Muscle of leg (tissue), 11 donors: ENCODE data around the gene SHISA9. TPM values are rescaled to one million over a fixed set of nuclear protein-coding genes. Genes with fewer than 3 reads are reported as not detected.

Experiments
- DNase-seq: peaks from one replicate; pipeline ENCODE4 v3.0.0; 2013
- H3K27ac ChIP-seq: one replicate; pipeline ENCODE4 v1.5.1; 2013; ENCODE audit warnings: mild to moderate bottlenecking, low read length, control low read depth
- H3K27me3 ChIP-seq: one replicate; pipeline ENCODE4 v1.6.1; 2013; ENCODE audit warnings: low read length; ENCODE audit not compliant: control insufficient read depth, insufficient read depth
- H3K36me3 ChIP-seq: one replicate; pipeline ENCODE4 v1.6.1; 2013; ENCODE audit warnings: low read length; ENCODE audit not compliant: control insufficient read depth, insufficient read depth
- H3K4me1 ChIP-seq: one replicate; pipeline ENCODE4 v1.6.1; 2013; ENCODE audit warnings: low read length; ENCODE audit not compliant: control insufficient read depth, insufficient read depth
- H3K4me3 ChIP-seq: one replicate; pipeline ENCODE4 v1.5.1; 2013; ENCODE audit warnings: low read length, control low read depth
- H3K9me3 ChIP-seq: replicated peaks from 2 replicates; pipeline ENCODE4 v1.6.1; 2013; ENCODE audit warnings: low read depth, low read length; ENCODE audit not compliant: control insufficient read depth
- WGBS: methylation state at CpG from one replicate; pipeline ENCODE4 v1.1.5; 2013; ENCODE audit warnings: missing lambda C conversion rate; ENCODE audit not compliant: insufficient coverage; 5-methylcytosine and 5-hydroxymethylcytosine counted together
- polyA plus RNA-seq, 8 donors: library from polyadenylated mRNA; unstranded; fragments of 120-200 nt; gene quantifications; one replicate each; pipeline versions ENCODE4 v1.2.1 to v1.2.3, GENCODE V29; 2013; ENCODE audit warnings: inconsistent platforms in 1 of 8, low replicate concordance in 1 of 8; ENCODE audit not compliant: insufficient read length in 8 of 8, insufficient read depth in 1 of 8
- total RNA-seq: library from RNA; stranded (reverse); fragments of 120-200 nt; gene quantifications from one replicate; pipeline ENCODE4 v1.2.4, GENCODE V29; 2013

The SHISA9 gene
- total and polyA plus RNA-seq, 9 donors = 0.04 to 0.31 (median 0.14) TPM

DNA sequence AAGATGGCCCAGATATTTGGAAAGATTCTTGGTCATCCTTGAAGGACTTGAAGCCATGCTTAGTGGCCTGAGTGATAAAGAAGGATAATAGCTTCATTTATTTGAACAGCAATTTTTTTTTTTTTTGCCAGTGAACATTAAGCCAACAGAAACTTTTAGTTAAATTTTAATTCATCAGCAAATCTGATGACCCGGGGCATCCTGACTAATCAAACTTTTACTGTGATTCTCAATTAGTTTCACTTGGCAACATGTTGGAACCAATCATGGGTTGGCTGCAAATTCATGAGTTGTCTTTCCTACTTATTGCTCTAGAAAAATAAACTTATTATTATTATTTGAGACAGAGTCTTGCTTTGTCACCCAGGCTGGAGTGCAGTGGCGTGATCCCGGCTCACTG, 74.4 kb downstream of the SHISA9 start:
- Histone ChIP-seq H3K27me3 (no peaks in the 10 kb centered on the region), H3K4me3 (no peak overlapping the region), H3K9me3 (no peaks in the 10 kb centered on the region), H3K27ac (no peak overlapping the region), H3K4me1 (no peaks in the 10 kb centered on the region), H3K36me3 (no peaks in the 10 kb centered on the region)
- no peak for DNase-seq
- 71% methylated on average over 2 of the region's 3 CpGs for WGBS

DNA sequence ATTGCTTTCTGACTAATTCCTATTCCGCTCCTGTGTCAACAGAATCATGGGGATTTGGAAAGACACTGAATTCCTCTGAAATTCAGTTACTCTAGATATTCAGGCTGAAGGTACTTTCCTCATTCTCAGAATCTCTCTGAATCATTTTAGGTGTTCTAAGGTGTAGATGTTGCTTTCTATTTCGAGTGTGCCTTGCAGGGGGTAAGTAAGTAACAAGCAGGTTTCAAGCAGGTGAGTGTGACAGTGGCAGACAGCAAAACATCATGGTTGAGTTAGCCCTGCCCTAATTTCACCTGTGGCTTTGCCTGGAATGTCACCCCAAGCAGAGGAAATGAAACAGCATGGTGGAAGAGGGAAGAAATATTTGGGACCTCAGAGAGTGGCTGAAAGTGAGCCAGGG, 75.1 kb downstream of the SHISA9 start:
- Histone ChIP-seq H3K4me1 (no peaks in the 10 kb centered on the region), H3K9me3 (peaks cover 2% of the 10 kb centered on the region), H3K27ac (no peak overlapping the region), H3K27me3 (no peaks in the 10 kb centered on the region), H3K36me3 (no peaks in the 10 kb centered on the region), H3K4me3 (no peak overlapping the region)
- WGBS = 0% methylated on average over 1 of the region's 2 CpGs
- DNase-seq = no peak

DNA sequence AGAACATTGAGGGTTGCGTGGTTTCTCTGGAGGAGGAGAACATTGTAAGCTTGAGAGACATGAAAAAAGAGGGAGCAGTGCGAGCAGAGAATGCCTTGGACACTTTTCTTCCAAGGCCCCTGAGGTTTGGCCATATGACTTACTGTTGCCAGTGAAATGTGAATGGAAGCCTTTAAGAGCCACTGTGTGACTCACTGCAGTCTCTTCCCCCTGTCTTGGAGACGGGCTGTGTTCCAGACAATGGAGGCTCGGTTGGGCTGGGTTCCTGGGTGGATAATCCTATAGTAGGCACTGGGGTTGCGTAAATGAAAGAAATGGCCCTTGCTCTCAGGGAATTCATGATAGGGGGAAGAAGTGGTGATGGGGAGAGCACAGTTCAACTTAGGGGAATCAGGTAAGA, 75.5 kb downstream of the SHISA9 start:
- Histone ChIP-seq H3K9me3 (peaks cover 2% of the 10 kb centered on the region), H3K4me3 (no peak overlapping the region), H3K36me3 (no peaks in the 10 kb centered on the region), H3K27me3 (no peaks in the 10 kb centered on the region), H3K4me1 (no peaks in the 10 kb centered on the region), H3K27ac (no peak overlapping the region)
- DNase-seq = no peak
- 70% methylated on average over 5 of the region's 5 CpGs for WGBS

DNA sequence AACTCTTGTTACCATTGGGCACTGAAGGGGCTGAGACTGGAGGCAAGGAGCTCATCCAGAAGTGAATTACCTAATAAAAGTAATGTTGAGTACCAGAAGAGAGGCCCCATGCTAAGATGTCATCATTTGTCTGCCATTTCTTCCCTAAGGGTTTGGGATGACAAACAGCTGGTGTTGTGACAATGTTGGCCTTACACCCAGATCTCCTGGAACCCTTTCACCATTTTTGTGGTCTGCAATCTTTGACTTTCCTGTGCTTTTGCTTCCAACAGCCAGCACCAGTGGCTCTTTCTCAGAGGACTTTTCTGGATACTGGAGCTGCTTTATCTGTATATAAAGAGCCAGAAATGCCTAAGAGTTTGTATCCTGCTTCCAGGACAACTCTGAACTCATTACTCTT, 84.1 kb downstream of the SHISA9 start:
- no peak overlapping the region for H3K27ac ChIP-seq
- no peak for DNase-seq
- H3K36me3 ChIP-seq = no peaks in the 10 kb centered on the region
- H3K4me1 ChIP-seq = no peaks in the 10 kb centered on the region
- no peaks in the 10 kb centered on the region for H3K27me3 ChIP-seq
- H3K9me3 ChIP-seq = peaks cover 2% of the 10 kb centered on the region
- H3K4me3 ChIP-seq = no peak overlapping the region

DNA sequence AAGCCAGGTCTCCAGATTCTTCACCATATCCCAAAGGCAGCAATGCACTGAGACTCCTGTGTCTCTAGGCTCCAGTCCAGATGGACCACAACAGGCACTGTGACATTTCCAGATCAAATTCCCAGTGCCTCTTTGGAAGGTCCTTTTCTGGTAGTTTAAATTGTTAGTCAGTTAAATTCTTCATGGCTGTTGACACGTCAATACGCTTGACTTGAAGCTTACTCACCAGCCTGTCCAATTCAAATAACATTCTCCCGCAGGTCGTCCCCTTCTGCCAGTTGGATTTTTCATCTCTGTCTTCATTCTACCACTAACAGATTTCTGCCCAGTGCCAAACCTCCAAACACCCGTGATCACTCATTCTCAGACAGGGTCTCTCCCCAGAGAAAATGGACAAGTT, 86.7 kb downstream of the SHISA9 start:
- WGBS = 95% methylated on average over 4 of the region's 5 CpGs
- Histone ChIP-seq H3K9me3 (no peaks in the 10 kb centered on the region), H3K4me3 (no peak overlapping the region), H3K27ac (no peak overlapping the region), H3K36me3 (no peaks in the 10 kb centered on the region), H3K27me3 (no peaks in the 10 kb centered on the region), H3K4me1 (no peaks in the 10 kb centered on the region)
- no peak for DNase-seq

DNA sequence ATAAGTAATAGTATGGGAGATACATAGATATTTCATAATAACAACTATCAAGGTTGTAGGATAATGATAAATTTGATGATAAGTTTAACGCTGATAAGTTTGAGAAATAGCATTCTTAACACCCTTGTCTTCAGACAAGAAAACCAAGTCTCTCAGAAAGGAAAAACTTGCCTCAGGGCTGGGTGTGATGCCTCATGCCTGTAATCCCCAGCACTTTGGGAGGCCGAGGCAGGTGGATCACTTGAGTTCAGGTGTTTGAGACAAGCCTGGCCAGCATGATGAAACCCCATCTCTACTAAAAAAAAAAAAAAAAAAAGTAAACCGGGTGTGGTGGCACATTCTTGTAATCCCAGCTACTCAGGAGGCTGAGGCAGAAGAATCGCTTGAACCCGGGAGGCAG, 90.7 kb downstream of the SHISA9 start:
- no peaks in the 10 kb centered on the region for H3K36me3 ChIP-seq
- no peak overlapping the region for H3K27ac ChIP-seq
- no CpG with 5 or more reads among the region's 5 CpGs for WGBS
- H3K27me3 ChIP-seq = no peaks in the 10 kb centered on the region
- H3K4me3 ChIP-seq = no peak overlapping the region
- no peaks in the 10 kb centered on the region for H3K9me3 ChIP-seq
- DNase-seq = no peak
- H3K4me1 ChIP-seq = no peaks in the 10 kb centered on the region

DNA sequence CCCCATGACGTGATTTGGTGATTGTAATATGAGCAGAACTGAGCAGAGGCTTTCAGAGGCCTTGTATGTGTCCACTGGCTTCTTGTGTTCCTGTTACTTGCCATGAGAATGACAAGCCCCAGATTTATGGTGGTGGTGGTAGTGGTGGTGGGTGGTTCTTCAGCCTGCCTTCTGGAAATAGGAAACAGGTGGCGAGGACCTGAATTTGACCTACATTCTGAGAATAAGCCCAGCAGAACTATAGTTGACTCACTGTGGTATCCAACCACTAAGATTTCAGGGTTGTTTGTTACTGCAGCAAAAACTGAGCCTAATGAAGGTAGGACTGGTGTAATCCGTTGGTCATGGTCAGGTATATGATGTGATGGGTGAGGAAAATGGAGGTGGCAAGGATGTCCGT, 93.0 kb downstream of the SHISA9 start:
- no peaks in the 10 kb centered on the region for H3K9me3 ChIP-seq
- DNase-seq = no peak
- no peaks in the 10 kb centered on the region for H3K36me3 ChIP-seq
- no peak overlapping the region for H3K27ac ChIP-seq
- H3K27me3 ChIP-seq = no peaks in the 10 kb centered on the region
- no peaks in the 10 kb centered on the region for H3K4me1 ChIP-seq
- 80% methylated on average over 2 of the region's 4 CpGs for WGBS
- no peak overlapping the region for H3K4me3 ChIP-seq

DNA sequence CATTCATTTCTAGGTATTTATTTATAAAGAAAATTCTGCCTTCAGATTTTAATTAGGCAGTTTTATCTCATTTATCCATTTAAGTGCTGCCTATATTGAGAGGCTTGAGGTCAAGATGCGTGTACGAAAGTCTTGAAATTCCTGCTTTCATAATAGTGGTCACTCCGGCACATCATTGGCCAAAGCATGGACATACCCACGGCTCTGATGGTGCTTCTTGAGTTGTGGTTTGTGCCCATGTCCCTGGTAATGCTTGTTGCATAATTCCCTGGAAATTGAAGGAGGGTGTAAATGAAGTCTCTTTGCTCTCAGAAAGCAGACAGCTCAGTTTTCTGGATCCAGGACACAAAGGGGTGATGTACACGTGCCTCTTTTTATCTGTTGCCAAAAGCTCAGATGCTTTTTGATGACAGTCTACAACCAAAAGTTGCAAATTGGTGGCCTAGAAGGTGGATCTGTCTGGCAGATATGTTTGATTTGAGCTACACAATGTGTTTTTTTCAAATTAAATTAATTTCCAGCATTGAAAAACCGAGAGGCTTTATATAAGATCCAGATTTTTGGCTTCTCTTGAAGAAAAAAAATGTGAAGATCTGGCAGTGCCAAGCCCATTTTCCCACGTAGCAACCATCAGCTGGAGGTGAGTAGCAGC, 94.4 kb downstream of the SHISA9 start:
- DNase-seq = no peak
- no peak overlapping the region for H3K4me3 ChIP-seq
- no peaks in the 10 kb centered on the region for H3K36me3 ChIP-seq
- H3K27ac ChIP-seq = no peak overlapping the region
- no peaks in the 10 kb centered on the region for H3K9me3 ChIP-seq
- WGBS = 63% methylated on average over 6 of the region's 7 CpGs
- H3K27me3 ChIP-seq = no peaks in the 10 kb centered on the region
- no peaks in the 10 kb centered on the region for H3K4me1 ChIP-seq

DNA sequence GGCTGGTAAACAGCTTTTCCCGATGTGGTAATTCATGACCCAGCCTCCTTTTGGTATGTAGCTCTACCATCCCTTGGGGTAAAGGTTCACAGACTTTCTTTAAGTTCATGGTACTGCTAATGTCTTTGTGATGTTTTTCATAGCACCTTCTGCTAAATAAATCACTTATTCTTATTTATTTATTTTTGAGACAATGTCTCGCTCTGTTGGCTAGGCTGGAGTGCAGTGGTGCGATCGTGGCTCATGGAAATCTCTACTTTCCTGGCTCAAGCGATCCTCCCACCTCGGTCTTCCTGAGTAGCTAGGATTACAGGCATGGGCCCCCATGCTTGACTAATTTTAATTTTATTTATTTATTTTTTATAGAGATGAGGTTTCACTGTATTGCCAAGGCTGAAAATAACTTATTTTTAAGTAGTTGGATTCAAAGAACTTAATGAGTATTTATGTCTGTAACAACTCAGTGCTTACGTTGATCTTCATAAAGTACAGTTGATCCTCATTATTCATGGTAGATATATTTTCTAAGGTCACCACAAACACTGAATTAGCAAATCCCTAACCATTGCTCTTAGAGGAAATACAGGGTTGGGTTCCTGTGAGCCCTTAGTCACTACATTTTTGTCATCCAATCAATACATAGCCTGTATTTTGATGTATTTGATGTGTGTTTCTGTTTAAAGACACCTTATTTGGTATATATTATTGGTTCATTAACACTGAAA, 97.1 kb downstream of the SHISA9 start:
- no peak overlapping the region for H3K27ac ChIP-seq
- H3K9me3 ChIP-seq = no peaks in the 10 kb centered on the region
- no peaks in the 10 kb centered on the region for H3K36me3 ChIP-seq
- no peaks in the 10 kb centered on the region for H3K4me1 ChIP-seq
- H3K4me3 ChIP-seq = no peak overlapping the region
- WGBS = no CpG with 5 or more reads among the region's 7 CpGs
- H3K27me3 ChIP-seq = no peaks in the 10 kb centered on the region
- DNase-seq = no peak

DNA sequence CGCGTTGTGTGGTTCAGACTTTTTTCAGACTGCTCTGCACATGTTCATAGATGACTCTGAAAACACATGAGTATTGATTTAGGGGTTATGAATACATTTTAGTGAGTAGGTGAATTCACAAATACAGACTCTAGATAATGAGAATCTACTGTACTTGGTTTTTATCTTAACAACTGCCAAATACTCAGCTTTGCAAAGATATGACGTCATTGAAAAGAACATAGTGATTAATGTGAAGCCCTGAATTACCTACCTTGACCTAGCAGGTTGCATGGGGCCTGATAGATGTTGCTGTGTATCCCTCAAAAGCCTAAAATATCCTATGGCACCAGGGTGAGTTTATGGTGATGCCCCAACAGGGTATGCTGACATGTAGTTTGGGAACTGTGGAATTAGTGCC, 98.0 kb downstream of the SHISA9 start:
- no peaks in the 10 kb centered on the region for H3K27me3 ChIP-seq
- WGBS = no CpG with 5 or more reads among the region's 3 CpGs
- H3K4me1 ChIP-seq = no peaks in the 10 kb centered on the region
- no peak overlapping the region for H3K27ac ChIP-seq
- H3K36me3 ChIP-seq = no peaks in the 10 kb centered on the region
- H3K4me3 ChIP-seq = no peak overlapping the region
- DNase-seq = no peak
- H3K9me3 ChIP-seq = no peaks in the 10 kb centered on the region
